Trophoblast cell (in vitro differentiated cells and primary cell): ENCODE data around the gene LIN7B.

Experiments
- DNase-seq, 2 donors: peaks; one replicate each; pipeline ENCODE4 v3.0.0-alpha.2; 2016
- H2AFZ ChIP-seq: 2 replicates; pipeline ENCODE4 v1.6.1; 2013; ENCODE audit warnings: low read length, moderate library complexity, mild to moderate bottlenecking; ENCODE audit not compliant: insufficient read depth, poor library complexity
- H2AK5ac ChIP-seq: 2 replicates; pipeline ENCODE4 v1.6.1; 2013; ENCODE audit warnings: mild to moderate bottlenecking, low read length
- H2BK120ac ChIP-seq: 2 replicates; pipeline ENCODE4 v1.6.1; 2013; ENCODE audit warnings: low read length, mild to moderate bottlenecking, moderate library complexity; ENCODE audit not compliant: insufficient read depth, poor library complexity
- H2BK12ac ChIP-seq: 2 replicates; pipeline ENCODE4 v1.6.1; 2013; ENCODE audit warnings: mild to moderate bottlenecking, low read length, moderate library complexity
- H2BK5ac ChIP-seq: 2 replicates; pipeline ENCODE4 v1.6.1; 2013; ENCODE audit warnings: low read length, low read depth, moderate library complexity, mild to moderate bottlenecking; ENCODE audit not compliant: poor library complexity
- H3K14ac ChIP-seq: 2 replicates; pipeline ENCODE4 v1.6.1; 2013; ENCODE audit warnings: mild to moderate bottlenecking, low read length
- H3K18ac ChIP-seq: 2 replicates; pipeline ENCODE4 v1.6.1; 2013; ENCODE audit warnings: mild to moderate bottlenecking, low read length
- H3K23ac ChIP-seq: 2 replicates; pipeline ENCODE4 v1.6.1; 2013; ENCODE audit warnings: low read length
- H3K27ac ChIP-seq: 2 replicates; pipeline ENCODE4 v1.5.1; 2013; ENCODE audit warnings: low read depth, mild to moderate bottlenecking, inconsistent platforms, low read length, moderate library complexity
- H3K27me3 ChIP-seq: 2 replicates; pipeline ENCODE4 v1.6.1; 2013; ENCODE audit warnings: inconsistent platforms, mild to moderate bottlenecking, low read length, moderate library complexity; ENCODE audit not compliant: insufficient read depth
- H3K36me3 ChIP-seq, 2 experiments: 1 replicate in 1 of 2; 2 replicates in 1 of 2; pipeline ENCODE4 v1.6.1; 2013; ENCODE audit warnings: low read length in 2 of 2, mild to moderate bottlenecking in 2 of 2, moderate library complexity in 1 of 2; ENCODE audit not compliant: insufficient read depth in 2 of 2, control insufficient read depth in 1 of 2
- H3K4ac ChIP-seq: 2 replicates; pipeline ENCODE4 v1.6.1; 2013; ENCODE audit warnings: low read depth, mild to moderate bottlenecking, low read length, moderate library complexity
- H3K4me1 ChIP-seq, 2 experiments: 1 replicate in 1 of 2; 2 replicates in 1 of 2; pipeline ENCODE4 v1.6.1; 2013; ENCODE audit warnings: low read length in 2 of 2, mild to moderate bottlenecking in 2 of 2, moderate library complexity in 1 of 2; ENCODE audit not compliant: insufficient read depth in 2 of 2, control insufficient read depth in 1 of 2
- H3K4me2 ChIP-seq: 2 replicates; pipeline ENCODE4 v1.6.1; 2013; ENCODE audit warnings: inconsistent platforms, mild to moderate bottlenecking, low read length, moderate library complexity
- H3K4me3 ChIP-seq: 2 replicates; pipeline ENCODE4 v1.5.1; 2013; ENCODE audit warnings: mild to moderate bottlenecking, low read depth, low read length, inconsistent platforms
- H3K79me1 ChIP-seq: one replicate; pipeline ENCODE4 v1.6.1; 2013; ENCODE audit warnings: low read length
- H3K79me2 ChIP-seq: 2 replicates; pipeline ENCODE4 v1.6.1; 2013; ENCODE audit warnings: low read length, mild to moderate bottlenecking; ENCODE audit not compliant: control insufficient read depth, insufficient read depth, poor library complexity
- H3K9ac ChIP-seq: 2 replicates; pipeline ENCODE4 v1.6.1; 2013; ENCODE audit warnings: mild to moderate bottlenecking, low read length
- H3K9me3 ChIP-seq: 2 replicates; pipeline ENCODE4 v1.6.1; 2013; ENCODE audit warnings: low read depth, mild to moderate bottlenecking, control low read depth, inconsistent platforms, low read length; ENCODE audit not compliant: insufficient read depth
- H4K12ac ChIP-seq: 2 replicates; pipeline ENCODE4 v1.6.1; 2013; ENCODE audit warnings: low read depth, mild to moderate bottlenecking, low read length, moderate library complexity
- H4K8ac ChIP-seq: 2 replicates; pipeline ENCODE4 v1.6.1; 2013; ENCODE audit warnings: low read depth, mild to moderate bottlenecking, low read length, moderate library complexity
- H4K91ac ChIP-seq: one replicate; pipeline ENCODE4 v1.6.1; 2013; ENCODE audit warnings: low read depth, mild to moderate bottlenecking, low read length, moderate library complexity
- WGBS: extraction: QIAGEN DNeasy Blood & Tissue Kit; methylation state at CpG from one replicate; pipeline ENCODE4 v1.1.7; 2013; ENCODE audit warnings: missing lambda C conversion rate; ENCODE audit not compliant: insufficient read length, insufficient coverage; ENCODE audit errors: extremely low coverage; 5-methylcytosine and 5-hydroxymethylcytosine counted together

LIN7B gene

GRCh38 chr19:49098795-49099194 is 15.4 kb upstream of the LIN7B start:
- no peaks in the 10 kb centered on the region for H3K79me1 ChIP-seq
- no peak overlapping the region for H2AFZ ChIP-seq
- H3K23ac ChIP-seq: no peak overlapping the region
- no peak overlapping the region for H4K8ac ChIP-seq
- no peak overlapping the region for H3K4me3 ChIP-seq
- H2BK120ac ChIP-seq: no peak overlapping the region
- no peaks in the 10 kb centered on the region for H3K9me3 ChIP-seq
- no peak overlapping the region for H3K4me2 ChIP-seq
- no peaks in the 10 kb centered on the region for H3K27me3 ChIP-seq
- H3K27ac ChIP-seq: no peak overlapping the region
- no peak overlapping the region for H3K14ac ChIP-seq
- H2AK5ac ChIP-seq: no peak overlapping the region
- no peak overlapping the region for H4K91ac ChIP-seq
- WGBS: no CpG with 5 or more reads among the region's 4 CpGs
- no peak for DNase-seq
- no peak overlapping the region for H3K9ac ChIP-seq
- no peaks in the 10 kb centered on the region for H3K79me2 ChIP-seq
- no peak overlapping the region for H4K12ac ChIP-seq
- H2BK5ac ChIP-seq: no peak overlapping the region
- H3K4ac ChIP-seq: no peak overlapping the region
- no peak overlapping the region for H2BK12ac ChIP-seq
- H3K4me1 ChIP-seq: no peaks in the 10 kb centered on the region
- no peak overlapping the region for H3K18ac ChIP-seq
- peaks cover 80% of the 10 kb centered on the region in 2 experiments for H3K36me3 ChIP-seq

- Histone ChIP-seq H4K12ac (no peak overlapping the region), H3K36me3 (peaks cover 81 to 85% of the 10 kb centered on the region in 2 experiments), H3K4me1 (no peaks in the 10 kb centered on the region), H3K18ac (no peak overlapping the region), H2AK5ac (no peak overlapping the region), H2BK5ac (no peak overlapping the region), H3K79me2 (no peaks in the 10 kb centered on the region), H3K4ac (no peak overlapping the region), H3K4me2 (no peak overlapping the region), H2BK12ac (no peak overlapping the region), H3K27ac (no peak overlapping the region), H2AFZ (no peak overlapping the region), H3K27me3 (no peaks in the 10 kb centered on the region), H3K14ac (no peak overlapping the region), H2BK120ac (no peak overlapping the region), H3K79me1 (no peaks in the 10 kb centered on the region), H3K9ac (no peak overlapping the region), H3K23ac (no peak overlapping the region), H4K8ac (no peak overlapping the region), H4K91ac (no peak overlapping the region), H3K4me3 (no peak overlapping the region), H3K9me3 (no peaks in the 10 kb centered on the region)
- DNase-seq: no peak
- no CpG with 5 or more reads among the region's 12 CpGs for WGBS
Observed at GRCh38 chr19:49101160-49101559, 13.0 kb upstream of the LIN7B start.

GRCh38 chr19:49102303-49102702 is 11.9 kb upstream of the LIN7B start:
- Histone ChIP-seq H3K14ac (no peak overlapping the region), H3K27me3 (no peaks in the 10 kb centered on the region), H2BK120ac (no peak overlapping the region), H3K4me3 (no peak overlapping the region), H3K9ac (no peak overlapping the region), H4K8ac (no peak overlapping the region), H2BK12ac (no peak overlapping the region), H4K91ac (no peak overlapping the region), H2AK5ac (no peak overlapping the region), H3K18ac (no peak overlapping the region), H3K4me2 (no peak overlapping the region), H4K12ac (no peak overlapping the region), H3K27ac (no peak overlapping the region), H3K23ac (no peak overlapping the region), H3K9me3 (no peaks in the 10 kb centered on the region), H3K79me2 (no peaks in the 10 kb centered on the region), H2AFZ (no peak overlapping the region), H3K36me3 (peaks cover 87 to 90% of the 10 kb centered on the region in 2 experiments), H3K4me1 (no peaks in the 10 kb centered on the region), H3K79me1 (no peaks in the 10 kb centered on the region), H2BK5ac (no peak overlapping the region), H3K4ac (no peak overlapping the region)
- no peak for DNase-seq
- WGBS: no CpG with 5 or more reads among the region's 12 CpGs

GRCh38 chr19:49103331-49104085 is 10.7 kb upstream of the LIN7B start:
- Histone ChIP-seq H3K79me2 (no peaks in the 10 kb centered on the region), H3K4ac (no peak overlapping the region), H4K8ac (no peak overlapping the region), H3K4me2 (no peak overlapping the region), H3K9ac (no peak overlapping the region), H3K18ac (no peak overlapping the region), H3K79me1 (no peaks in the 10 kb centered on the region), H3K23ac (no peak overlapping the region), H2AFZ (no peak overlapping the region), H4K91ac (no peak overlapping the region), H3K36me3 (peaks cover 91 to 95% of the 10 kb centered on the region in 2 experiments), H3K4me1 (peaks cover 0 to 1% of the 10 kb centered on the region in 2 experiments), H3K14ac (no peak overlapping the region), H3K27me3 (no peaks in the 10 kb centered on the region), H2BK5ac (no peak overlapping the region), H4K12ac (no peak overlapping the region), H2BK12ac (no peak overlapping the region), H2BK120ac (no peak overlapping the region), H2AK5ac (no peak overlapping the region), H3K4me3 (no peak overlapping the region), H3K9me3 (no peaks in the 10 kb centered on the region), H3K27ac (no peak overlapping the region)
- WGBS: no CpG with 5 or more reads among the region's 33 CpGs
- DNase-seq: no peak
